T follicular helper cell (primary cell): ENCODE measurements around the gene CROCC2.

Experiments used
- DNase-seq: peaks from one replicate; pipeline ENCODE4 v3.0.0-alpha.2; 2020; ENCODE audit warnings: low read depth

CROCC2 gene

GRCh38 chr2:241038374-241039180, 132.4 kb downstream of the CROCC2 start:
- no peak for DNase-seq

DNA sequence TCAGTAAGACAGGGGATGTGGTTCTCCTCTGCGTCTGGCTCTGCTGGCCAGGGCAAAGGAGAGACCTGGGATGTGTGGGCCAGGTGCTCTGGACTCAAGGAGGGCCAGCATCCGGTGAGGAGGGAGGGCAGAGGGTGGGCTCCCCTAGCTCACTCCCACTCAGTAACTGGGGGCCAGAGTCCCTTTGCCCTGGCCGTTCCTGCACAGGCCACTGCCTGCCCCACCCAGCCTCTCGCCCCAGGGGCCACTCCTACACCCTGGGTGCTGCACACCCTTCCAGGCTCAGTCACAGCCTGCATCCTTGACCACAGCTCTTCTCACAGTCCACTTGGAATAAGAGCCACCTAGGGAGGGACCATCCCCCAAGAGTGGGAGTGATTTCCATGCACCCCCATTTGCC, 133.3 kb downstream of the CROCC2 start:
- DNase-seq, result no peak

- no peak for DNase-seq
These were observed 134.1 kb downstream of the CROCC2 start for GRCh38 chr2:241040081-241040803.

DNA sequence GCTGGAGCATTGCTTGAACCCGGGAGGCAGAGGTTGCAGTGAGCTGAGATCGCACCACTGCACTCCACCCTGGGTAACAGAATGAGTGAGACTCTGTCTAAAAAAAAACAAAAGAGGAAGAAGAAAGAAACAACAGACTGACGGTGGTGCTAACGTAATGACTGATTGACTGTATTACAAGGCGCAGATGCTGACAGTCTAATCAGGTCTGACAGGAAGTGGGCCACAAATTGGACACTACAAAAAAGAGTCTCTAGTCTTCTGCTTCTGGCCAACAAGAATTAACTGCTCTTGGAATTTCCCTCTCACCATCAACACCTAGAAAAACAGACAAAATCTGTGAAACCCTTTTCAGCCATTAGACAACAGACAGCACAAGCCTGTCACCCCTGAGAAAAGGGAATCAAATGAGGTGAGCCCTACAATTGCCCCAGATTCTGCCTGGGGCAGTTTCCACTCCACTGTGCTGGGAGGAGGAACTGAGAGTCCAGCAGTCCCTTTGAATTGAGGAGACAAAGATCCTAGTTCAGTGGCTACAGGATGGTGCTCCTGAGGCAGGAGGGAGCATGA, 135.5 kb downstream of the CROCC2 start:
- no peak for DNase-seq
